ENCODE measurements around the gene NT5C2.
"Not testable (repeated sequence)": the region's sequence is repeated elsewhere in the genome, so short reads cannot be mapped to it uniquely, and the experiment has no call there.

Gene NT5C2

GRCh38 chr10:103207141-103207540, 14.1 kb upstream of the NT5C2 start:
- in situ Hi-C loops (cut with MboI; ENCODE audit: low pct_unique_long_range_greater_than_20kb, low sequenced_read_pairs, unreplicated experiment): no loop called here
- no peak for TF ChIP-seq CTCF (IDR thresholded peaks at IDR 0.05; ENCODE audit: extremely low read depth, insufficient read depth, missing control alignments)
- no peak for DNase-seq (ENCODE audit: low spot score)

GRCh38 chr10:103206715-103207114, 13.6 kb upstream of the NT5C2 start:
- DNase-seq (ENCODE audit: low spot score); in situ Hi-C loops (cut with MboI; ENCODE audit: low pct_unique_long_range_greater_than_20kb, low sequenced_read_pairs, unreplicated experiment): not testable (repeated sequence)

GRCh38 chr10:103205401-103205800, 12.3 kb upstream of the NT5C2 start:
- in situ Hi-C loops (cut with MboI; ENCODE audit: low pct_unique_long_range_greater_than_20kb, low sequenced_read_pairs, unreplicated experiment); DNase-seq (ENCODE audit: low spot score): not testable (repeated sequence)

- no peak for TF ChIP-seq CTCF (IDR thresholded peaks at IDR 0.05; ENCODE audit: extremely low read depth, insufficient read depth, missing control alignments)
- in situ Hi-C loops (cut with MboI; ENCODE audit: low pct_unique_long_range_greater_than_20kb, low sequenced_read_pairs, unreplicated experiment): no loop called here
- no peak for DNase-seq (ENCODE audit: low spot score)
Measured at GRCh38 chr10:103204353-103205255, 11.5 kb upstream of the NT5C2 start.

GRCh38 chr10:103203466-103203865, 10.4 kb upstream of the NT5C2 start:
- in situ Hi-C loops (cut with MboI; ENCODE audit: low pct_unique_long_range_greater_than_20kb, low sequenced_read_pairs, unreplicated experiment): no loop called here

GRCh38 chr10:103202319-103202718, 9.2 kb upstream of the NT5C2 start:
- in situ Hi-C loops (cut with MboI; ENCODE audit: low pct_unique_long_range_greater_than_20kb, low sequenced_read_pairs, unreplicated experiment): no loop called here
- no peak for DNase-seq (ENCODE audit: low spot score)
- no peak for TF ChIP-seq CTCF (IDR thresholded peaks at IDR 0.05; ENCODE audit: extremely low read depth, insufficient read depth, missing control alignments)

More at GRCh38 chr10:103203466-103203865, 10.4 kb upstream of the NT5C2 start:
- DNase-seq (ENCODE audit: low spot score): no peak
- TF ChIP-seq CTCF (IDR thresholded peaks at IDR 0.05; ENCODE audit: extremely low read depth, insufficient read depth, missing control alignments): no peak

GRCh38 chr10:103199488-103199887, 6.4 kb upstream of the NT5C2 start:
- no peak for DNase-seq (ENCODE audit: low spot score)
- TF ChIP-seq CTCF (IDR thresholded peaks at IDR 0.05; ENCODE audit: extremely low read depth, insufficient read depth, missing control alignments): no peak
- in situ Hi-C loops (cut with MboI; ENCODE audit: low pct_unique_long_range_greater_than_20kb, low sequenced_read_pairs, unreplicated experiment): no loop called here

Measured in GM13977 (cell line).